ENCODE results near the gene KDM2A. TPM values are rescaled to one million over a fixed set of nuclear protein-coding genes. Genes with fewer than 3 reads are reported as not detected.
"Not testable (repeated sequence)": the region's sequence is repeated elsewhere in the genome, so short reads cannot be mapped to it uniquely, and the experiment has no call there.

Gene KDM2A
- total RNA-seq, 1 experiment from 2014 or later = 65.3 TPM

DNA sequence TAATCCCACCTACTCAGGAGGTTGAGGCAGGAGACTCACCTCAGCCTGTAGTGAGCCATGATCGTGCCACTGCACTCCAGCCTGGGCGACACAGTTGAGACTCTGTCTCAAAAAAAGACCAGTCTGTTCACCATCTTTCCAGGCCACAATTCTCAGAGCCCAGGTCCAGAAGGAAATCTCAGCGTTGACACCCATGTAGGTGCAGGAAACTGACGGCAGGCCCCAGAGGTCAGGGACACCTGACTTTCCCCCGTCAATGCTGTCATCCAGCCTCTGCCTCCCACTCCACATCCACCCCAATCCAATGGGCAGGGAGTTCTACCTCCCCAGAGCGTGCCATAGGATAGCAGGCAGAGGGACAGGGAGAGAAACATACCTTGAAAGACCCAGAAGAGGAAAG, 141.3 kb downstream of the KDM2A start:
- POLR2A ChIA-PET (ENCODE audit: unreplicated experiment) = no interaction called here
- TF ChIP-seq EZH2phosphoT487 (IDR thresholded peaks at IDR 0.05; ENCODE audit: borderline replicate concordance, low read length) = no peak
- TF ChIP-seq EZH2 (IDR thresholded peaks at IDR 0.05; ENCODE audit: low read length, unreplicated experiment) = no peak
- TF ChIP-seq, protein P1, sequence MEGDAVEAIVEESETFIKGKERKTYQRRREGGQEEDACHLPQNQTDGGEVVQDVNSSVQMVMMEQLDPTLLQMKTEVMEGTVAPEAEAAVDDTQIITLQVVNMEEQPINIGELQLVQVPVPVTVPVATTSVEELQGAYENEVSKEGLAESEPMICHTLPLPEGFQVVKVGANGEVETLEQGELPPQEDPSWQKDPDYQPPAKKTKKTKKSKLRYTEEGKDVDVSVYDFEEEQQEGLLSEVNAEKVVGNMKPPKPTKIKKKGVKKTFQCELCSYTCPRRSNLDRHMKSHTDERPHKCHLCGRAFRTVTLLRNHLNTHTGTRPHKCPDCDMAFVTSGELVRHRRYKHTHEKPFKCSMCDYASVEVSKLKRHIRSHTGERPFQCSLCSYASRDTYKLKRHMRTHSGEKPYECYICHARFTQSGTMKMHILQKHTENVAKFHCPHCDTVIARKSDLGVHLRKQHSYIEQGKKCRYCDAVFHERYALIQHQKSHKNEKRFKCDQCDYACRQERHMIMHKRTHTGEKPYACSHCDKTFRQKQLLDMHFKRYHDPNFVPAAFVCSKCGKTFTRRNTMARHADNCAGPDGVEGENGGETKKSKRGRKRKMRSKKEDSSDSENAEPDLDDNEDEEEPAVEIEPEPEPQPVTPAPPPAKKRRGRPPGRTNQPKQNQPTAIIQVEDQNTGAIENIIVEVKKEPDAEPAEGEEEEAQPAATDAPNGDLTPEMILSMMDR (conservative IDR thresholded peaks at IDR 0.05; ENCODE audit: low read depth, low read length) = no peak
- CTCF ChIA-PET = no interaction called here
- no peak overlapping the region for H2AFZ ChIP-seq (ENCODE audit: low read length)
- H3F3A ChIP-seq (ENCODE audit: low read length, unreplicated experiment) = peaks cover 17% of the 10 kb centered on the region
- no peaks in the 10 kb centered on the region for H4K20me1 ChIP-seq (ENCODE audit: low read length)
- peaks cover 10% of the 10 kb centered on the region; the same call in 1 of the 2 replicates for H3K36me3 ChIP-seq (ENCODE audit: low read depth, low read length)
- no peak overlapping the region for H3K27ac ChIP-seq (ENCODE audit: low read length)
- no peak overlapping the region for H3K4me2 ChIP-seq (ENCODE audit: low read length)
- DNase-seq = no peak
- H3K9me2 ChIP-seq (replicated peaks; ENCODE audit: low read length) = no peaks in the 10 kb centered on the region
- H3K9ac ChIP-seq (ENCODE audit: low read length) = no peak overlapping the region
- no peaks in the 10 kb centered on the region for H3K79me2 ChIP-seq (ENCODE audit: low read length)
- no peaks in the 10 kb centered on the region for H3K9me3 ChIP-seq (ENCODE audit: low read length)
- BruUV-seq (replicated peaks) = no TSS peak
- no peak overlapping the region for H3K4me3 ChIP-seq (ENCODE audit: low read length)
- no peak for ATAC-seq
- no peaks in the 10 kb centered on the region for H3K27me3 ChIP-seq (ENCODE audit: low read length)
- H3K4me1 ChIP-seq (ENCODE audit: insufficient read depth, low read length) = peaks cover 17% of the 10 kb centered on the region
- intact Hi-C loops (cut with micrococcal nuclease) = loop anchor here (5.0 kb wide), 1 partner anchor 112 kb away; the partner anchor contains the start of gene CLCF1

DNA sequence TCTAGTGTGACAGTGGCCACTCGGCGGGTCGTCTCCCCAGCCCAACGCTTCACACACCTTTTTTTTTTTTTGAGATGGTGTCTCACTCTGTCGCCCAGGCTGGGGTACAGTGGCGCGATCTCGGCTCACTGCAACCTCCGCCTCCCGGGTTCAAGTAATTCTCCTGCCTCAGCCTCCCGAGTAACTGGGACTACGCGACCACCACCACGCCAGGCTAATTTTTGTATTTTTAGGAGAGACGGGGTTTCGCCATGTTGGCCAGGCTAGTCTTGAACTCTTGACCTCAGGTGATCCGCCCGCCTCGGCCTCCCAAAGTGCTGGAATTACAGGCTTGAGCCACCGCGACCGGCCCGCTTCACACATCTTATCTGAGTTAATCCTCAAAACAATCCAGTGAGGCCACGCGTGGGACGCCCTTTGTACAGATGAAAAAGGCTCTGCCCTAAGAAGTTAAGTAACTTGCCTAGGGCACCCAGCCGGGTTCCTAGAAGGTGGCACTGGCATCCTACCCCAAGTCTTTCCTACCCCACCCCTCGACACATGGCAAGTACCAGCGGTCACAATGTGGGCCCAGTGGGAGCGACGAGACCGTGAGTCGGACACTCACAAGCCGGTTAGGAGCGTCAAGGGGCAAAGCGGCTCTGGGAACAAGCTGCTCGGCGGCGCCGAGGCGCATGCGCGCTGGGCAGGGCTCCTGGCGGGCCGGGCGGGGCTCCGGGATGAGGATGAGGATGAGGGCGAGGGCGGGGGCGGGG, 142.0 kb downstream of the KDM2A start:
- H2AFZ ChIP-seq (ENCODE audit: low read length) = peak overlapping the region; percentile 86
- H3K27ac ChIP-seq (ENCODE audit: low read length); H3K9me2 ChIP-seq (replicated peaks; ENCODE audit: low read length); BruUV-seq (replicated peaks); H3K36me3 ChIP-seq (ENCODE audit: low read depth, low read length); POLR2A ChIA-PET (ENCODE audit: unreplicated experiment); H3K27me3 ChIP-seq (ENCODE audit: low read length); H3K9me3 ChIP-seq (ENCODE audit: low read length); H3K79me2 ChIP-seq (ENCODE audit: low read length); H4K20me1 ChIP-seq (ENCODE audit: low read length): not testable (repeated sequence)
- H3K4me2 ChIP-seq (ENCODE audit: low read length) = peak overlapping the region; percentile 89
- peak; percentile 62 for DNase-seq
- peaks cover 21% of the 10 kb centered on the region for H3K4me1 ChIP-seq (ENCODE audit: insufficient read depth, low read length)
- peak overlapping the region; percentile 57 for H3K4me3 ChIP-seq (ENCODE audit: low read length)
- peaks cover 17% of the 10 kb centered on the region for H3F3A ChIP-seq (ENCODE audit: low read length, unreplicated experiment)
- CTCF ChIA-PET = interaction anchor here (0.6 kb wide), 1 partner anchor 149 kb away, joined by 5 read pairs; no protein-coding TSS in a partner anchor
- intact Hi-C loops (cut with micrococcal nuclease) = loop anchor here (5.0 kb wide), 1 partner anchor 111 kb away; the partner anchor contains the start of gene CLCF1
- peak overlapping the region; percentile 12; the same call in 1 of the 2 replicates for H3K9ac ChIP-seq (ENCODE audit: low read length)
- peak; percentile 19 for ATAC-seq

DNA sequence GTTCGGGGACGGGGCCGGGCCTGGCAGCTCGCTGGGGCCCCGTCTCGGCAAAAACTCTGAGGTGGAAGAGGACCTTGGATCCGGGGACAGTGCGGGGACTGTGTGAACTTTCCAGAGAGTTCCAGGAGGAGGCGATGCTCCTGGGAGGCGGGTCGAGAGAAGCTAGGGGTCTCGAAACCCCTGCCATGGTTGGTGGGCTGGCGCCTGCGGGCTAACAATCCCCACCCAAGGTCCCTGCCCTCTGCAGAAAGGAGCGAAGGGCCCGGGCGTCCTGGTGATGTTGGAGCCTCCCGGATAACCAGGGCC, 142.5 kb downstream of the KDM2A start:
- Histone ChIP-seq H3K36me3 (ENCODE audit: low read depth, low read length) (peaks cover 5% of the 10 kb centered on the region; the same call in 1 of the 2 replicates), H2AFZ (ENCODE audit: low read length) (peak overlapping the region; percentile 86; the same call in 1 of the 2 replicates), H4K20me1 (ENCODE audit: low read length) (no peaks in the 10 kb centered on the region), H3K9me2 (replicated peaks; ENCODE audit: low read length) (no peaks in the 10 kb centered on the region), H3K79me2 (ENCODE audit: low read length) (peaks cover under 1% of the 10 kb centered on the region; the same call in 1 of the 2 replicates), H3F3A (ENCODE audit: low read length, unreplicated experiment) (peaks cover 16% of the 10 kb centered on the region), H3K27ac (ENCODE audit: low read length) (no peak overlapping the region), H3K9ac (ENCODE audit: low read length) (no peak overlapping the region), H3K4me1 (ENCODE audit: insufficient read depth, low read length) (peaks cover 21% of the 10 kb centered on the region), H3K9me3 (ENCODE audit: low read length) (no peaks in the 10 kb centered on the region), H3K4me2 (ENCODE audit: low read length) (peak overlapping the region; percentile 89), H3K4me3 (ENCODE audit: low read length) (peak overlapping the region; percentile 57), H3K27me3 (ENCODE audit: low read length) (no peaks in the 10 kb centered on the region)
- TF ChIP-seq, protein P1 (conservative IDR thresholded peaks at IDR 0.05; ENCODE audit: low read depth, low read length) = peak; percentile 33; the same call in 1 of the 2 replicates
- no peak for TF ChIP-seq EZH2 (IDR thresholded peaks at IDR 0.05; ENCODE audit: low read length, unreplicated experiment)
- intact Hi-C loops (cut with micrococcal nuclease) = loop anchor here (5.0 kb wide), 1 partner anchor 111 kb away; the partner anchor contains the start of gene CLCF1
- no peak for ATAC-seq
- no peak for DNase-seq
- ChIA-PET CTCF (interaction anchor here (0.6 to 2.7 kb wide), 4 partner anchors 56 to 150 kb away, joined by 3 to 25 read pairs (median 4); partner anchors contain the start of gene KDM2A), POLR2A (ENCODE audit: unreplicated experiment) (no interaction called here)
- BruUV-seq (replicated peaks) = no TSS peak
